Endothelial cell of hepatic sinusoid (primary cell): ENCODE results near the gene NLN.
"Not testable (repeated sequence)": the region's sequence is repeated elsewhere in the genome, so short reads cannot be mapped to it uniquely, and the experiment has no call there.

ENCODE experiments used
- in situ Hi-C: cut with HindIII; loops from 2 replicates; pipeline ENCODE4 v1.10.0; 2017; ENCODE audit warnings: low sequenced_read_pairs

Gene NLN

DNA sequence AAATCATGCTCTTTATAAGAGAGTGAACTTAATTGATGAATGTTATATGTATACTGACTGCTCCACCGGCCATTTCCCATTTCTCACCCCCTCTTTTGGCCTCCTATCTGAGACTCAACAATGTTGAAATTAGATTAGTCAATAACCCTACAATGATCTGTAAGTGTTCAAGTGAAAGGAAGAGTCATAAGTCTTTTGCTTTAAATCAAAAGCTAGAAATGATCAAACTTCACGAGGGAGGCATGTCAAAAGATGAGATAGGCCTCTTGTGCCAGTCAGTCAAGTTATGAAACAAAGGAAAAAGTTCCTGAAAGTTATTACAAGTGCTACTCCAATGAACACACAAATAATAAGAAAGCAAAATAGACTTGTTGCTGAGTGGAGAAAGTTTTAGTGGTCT, 83.1 kb downstream of the NLN start:
- in situ Hi-C loops = no loop called here

DNA sequence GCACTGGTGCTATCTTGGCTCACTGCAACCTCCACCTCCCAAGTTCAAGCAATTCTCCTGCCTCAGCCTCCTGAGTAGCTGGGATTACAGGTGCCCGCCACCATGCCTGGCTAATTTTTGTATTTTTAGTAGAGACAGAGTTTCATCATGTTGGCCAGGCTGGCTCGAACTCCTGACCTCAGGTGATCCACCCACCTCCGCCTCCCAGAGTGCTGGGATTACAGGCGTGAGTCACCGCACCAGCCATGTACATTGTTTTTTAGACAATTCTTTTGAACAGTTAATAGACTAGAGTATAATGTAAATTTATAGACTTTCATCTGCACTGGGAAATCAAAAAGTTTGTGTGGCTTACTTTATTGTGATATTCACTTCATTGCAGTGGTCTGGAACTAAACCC, 85.5 kb downstream of the NLN start:
- in situ Hi-C loops = not testable (repeated sequence)

DNA sequence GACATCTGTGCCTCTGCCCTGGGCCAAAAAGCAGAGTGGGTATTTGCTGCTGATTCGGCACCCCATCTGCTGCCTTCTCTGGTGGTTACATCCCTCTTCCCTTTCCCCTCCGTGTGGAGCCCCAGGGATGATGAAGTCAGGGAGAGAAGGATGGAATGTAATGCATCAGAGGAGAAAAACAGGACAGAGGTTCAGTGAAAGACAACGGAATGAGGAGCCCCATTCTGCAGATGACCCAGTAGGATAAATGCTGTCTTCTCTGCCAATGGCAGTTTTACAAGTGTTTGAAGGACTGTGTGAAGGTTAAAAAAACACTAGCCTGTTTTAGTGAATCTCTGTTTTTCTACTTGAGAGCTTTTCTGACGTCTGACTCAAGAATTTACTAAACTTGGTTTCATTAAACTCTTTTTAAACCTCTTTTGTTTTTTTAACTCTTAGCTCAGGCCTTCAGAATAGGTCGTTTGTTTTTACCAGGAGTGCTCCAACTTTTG, 86.3 kb downstream of the NLN start:
- in situ Hi-C loops = no loop called here

DNA sequence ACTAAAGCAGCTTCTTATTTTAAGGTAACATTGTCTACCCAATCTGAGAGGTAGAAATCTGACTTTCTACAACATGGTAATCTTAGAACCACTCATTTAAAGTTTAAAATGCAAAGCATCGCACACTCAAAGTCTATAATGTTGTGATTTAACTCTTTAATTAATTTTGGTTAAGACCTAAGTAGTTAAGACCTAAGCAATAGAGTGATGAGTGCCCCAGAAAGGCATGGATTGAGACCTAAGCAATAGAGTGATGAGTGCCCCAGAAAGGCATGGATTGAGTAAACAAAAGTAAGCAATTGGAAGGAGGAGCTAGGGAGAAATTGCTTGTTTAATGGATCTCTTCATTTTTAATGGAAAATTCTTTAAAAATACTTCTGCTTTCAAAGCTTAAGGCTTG, 86.8 kb downstream of the NLN start:
- in situ Hi-C loops = no loop called here

DNA sequence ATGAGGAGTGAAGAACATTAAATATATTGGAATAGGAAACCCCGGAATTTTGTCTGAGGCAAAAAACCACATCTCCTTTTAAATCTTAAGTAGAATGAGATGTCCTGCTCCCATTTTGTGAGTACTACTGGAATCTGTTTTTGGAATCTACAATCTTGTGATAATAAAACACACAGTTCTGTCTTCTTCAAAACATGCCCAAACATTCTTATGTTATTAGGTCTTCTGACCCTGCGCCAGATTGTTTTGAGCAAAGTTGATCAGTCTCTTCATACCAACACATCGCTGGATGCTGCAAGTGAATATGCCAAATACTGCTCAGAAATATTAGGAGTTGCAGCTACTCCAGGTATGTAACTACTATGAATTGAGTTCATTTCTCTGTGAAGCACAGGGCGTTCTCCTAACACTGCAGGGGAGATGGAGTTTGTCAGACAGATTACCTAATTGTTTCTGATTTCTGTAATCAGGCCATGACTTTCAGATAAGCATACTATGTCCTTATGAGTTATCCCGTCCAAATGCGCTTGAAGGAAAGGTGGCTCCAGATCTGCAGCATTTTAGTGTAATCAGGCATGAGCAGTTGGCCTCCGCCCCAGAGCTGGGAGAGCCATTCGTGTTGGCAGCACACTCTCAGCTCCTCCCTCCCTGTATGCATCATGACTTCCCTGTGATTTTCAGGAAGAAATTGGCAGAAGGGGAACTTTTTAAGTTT, 88.0 kb downstream of the NLN start:
- in situ Hi-C loops = no loop called here

DNA sequence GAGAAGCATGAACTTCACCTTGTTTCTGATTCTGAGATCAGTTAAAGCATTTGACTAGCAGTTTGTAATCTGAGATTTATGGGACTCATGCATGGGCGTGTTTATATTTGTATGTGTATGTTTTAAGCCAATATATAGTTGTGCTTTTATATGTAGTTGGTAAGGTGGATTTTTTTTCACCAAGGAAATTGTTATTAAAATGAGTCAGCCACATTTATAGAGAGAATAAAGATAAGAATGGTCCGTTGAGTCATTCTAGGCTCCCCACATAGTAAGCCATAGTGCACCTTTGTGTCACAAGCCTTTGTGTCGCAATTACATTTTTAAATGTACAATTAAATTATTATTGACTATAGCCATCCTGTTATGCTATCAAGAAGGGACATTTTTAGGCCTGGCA, 89.0 kb downstream of the NLN start:
- in situ Hi-C loops = no loop called here

DNA sequence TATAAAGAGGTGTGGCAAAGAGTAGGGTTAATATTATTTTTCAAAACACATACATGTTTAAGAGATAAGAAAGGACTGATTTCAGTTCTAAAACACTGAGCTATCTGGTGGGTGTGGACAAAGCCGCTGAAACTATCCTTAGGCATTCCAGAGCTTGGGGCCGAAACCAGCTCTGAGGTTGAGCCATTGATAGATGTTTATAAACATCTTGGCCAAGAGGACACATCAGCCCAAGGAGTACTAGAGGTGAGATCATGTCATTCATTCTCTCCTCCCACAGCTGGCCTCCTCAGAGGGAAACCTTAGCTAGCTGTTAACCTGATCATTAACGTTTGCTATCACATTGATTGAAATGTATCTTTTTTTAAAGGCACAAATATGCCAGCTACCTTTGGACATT, 89.9 kb downstream of the NLN start:
- in situ Hi-C loops = no loop called here

DNA sequence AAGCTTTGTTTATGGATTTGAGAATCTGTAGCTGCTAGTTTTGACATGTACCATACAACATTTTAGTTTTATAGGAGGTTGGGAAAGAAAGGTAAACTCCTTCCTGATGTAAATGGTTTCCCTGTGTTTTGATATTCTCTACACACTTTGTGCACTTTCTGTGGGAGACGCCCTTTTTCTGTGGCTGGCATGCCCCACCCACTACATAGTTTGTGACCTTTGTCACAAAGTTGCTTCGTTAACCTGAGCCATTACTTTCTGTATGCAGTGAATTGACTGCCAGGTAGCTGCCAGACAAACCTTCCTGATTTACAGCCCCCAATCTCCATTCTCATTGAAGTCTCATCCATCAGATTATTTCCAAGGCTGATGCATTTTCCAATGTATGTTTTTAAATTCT, 90.6 kb downstream of the NLN start:
- in situ Hi-C loops = no loop called here

DNA sequence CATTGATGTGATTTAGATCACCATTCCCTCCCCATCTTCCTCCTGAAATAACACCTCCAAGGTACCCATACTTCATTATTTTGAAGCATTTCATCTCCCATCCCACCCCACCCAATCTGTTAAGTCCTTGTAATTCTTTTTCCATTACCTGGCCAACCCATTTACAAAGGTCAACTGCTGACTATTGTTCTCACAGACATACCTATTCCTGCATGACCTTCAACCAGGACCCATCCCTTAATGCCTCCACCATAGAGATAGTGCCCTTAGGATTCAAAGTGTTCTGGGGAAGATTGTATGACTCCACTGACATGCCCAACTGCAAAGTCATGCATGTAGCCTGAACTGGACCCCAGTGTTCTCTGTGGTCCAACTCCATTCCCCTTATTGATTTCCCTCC, 91.2 kb downstream of the NLN start:
- in situ Hi-C loops = no loop called here

DNA sequence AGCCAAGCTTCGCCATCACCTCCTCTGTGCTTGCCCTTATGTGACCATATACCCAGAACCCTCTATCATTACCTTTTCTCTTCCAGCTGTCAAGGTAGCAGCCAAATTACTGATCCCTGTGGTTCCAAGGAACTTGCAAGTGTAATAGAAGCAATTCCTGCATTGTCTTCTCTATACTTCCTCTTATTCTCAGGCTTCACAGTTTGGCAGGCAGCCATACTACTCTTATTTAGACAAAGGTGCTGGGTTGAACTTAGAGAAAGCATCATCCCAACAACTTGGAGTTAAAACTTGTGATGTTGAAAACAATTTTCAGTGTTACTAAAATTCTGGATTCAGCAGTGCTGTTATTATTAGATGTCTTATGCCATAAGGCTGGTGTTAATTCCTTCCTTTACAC, 93.2 kb downstream of the NLN start:
- in situ Hi-C loops = loop anchor here (5.0 kb wide), 1 partner anchor 58 kb away; no protein-coding TSS in a partner anchor

DNA sequence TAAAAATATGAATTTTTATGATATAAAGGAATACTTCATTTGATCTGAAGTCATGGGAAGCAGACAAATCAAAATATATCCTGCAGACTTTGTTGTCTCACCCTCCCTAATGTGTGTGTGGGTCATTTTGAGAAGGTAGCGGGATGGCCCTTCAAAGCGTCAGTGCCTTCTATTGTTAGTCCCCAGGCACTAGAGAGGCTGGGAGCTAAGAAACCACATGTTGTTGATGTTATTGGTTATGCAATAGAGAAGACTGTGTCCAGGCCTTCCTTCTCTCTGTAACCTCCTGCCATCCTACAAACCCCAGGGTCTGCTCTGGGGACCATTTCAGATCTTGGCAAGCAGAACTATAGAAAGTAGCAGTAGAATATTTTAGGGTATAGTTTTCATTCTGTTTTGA, 94.7 kb downstream of the NLN start:
- in situ Hi-C loops = loop anchor here (5.0 kb wide), 1 partner anchor 59 kb away; no protein-coding TSS in a partner anchor

DNA sequence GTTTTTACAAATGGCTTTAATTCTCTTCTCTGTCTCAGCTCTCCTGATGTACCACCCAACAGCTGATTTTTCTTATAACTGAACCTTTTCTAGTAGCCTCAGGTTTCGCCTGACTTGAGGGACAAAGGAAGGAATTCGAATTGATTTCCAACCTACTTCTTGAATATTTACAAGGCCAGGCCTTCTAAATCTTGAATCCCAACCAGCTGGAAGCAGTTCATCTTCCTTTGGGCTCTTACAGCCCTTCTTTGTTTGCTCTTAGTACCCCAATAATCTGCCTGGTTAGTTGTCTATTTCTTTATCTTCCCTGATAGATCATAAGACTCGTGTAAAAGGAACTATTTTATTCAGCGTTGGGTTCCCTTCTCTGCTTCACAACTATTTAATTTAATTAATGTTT, 95.9 kb downstream of the NLN start:
- in situ Hi-C loops = loop anchor here (5.0 kb wide), 1 partner anchor 61 kb away; no protein-coding TSS in a partner anchor

DNA sequence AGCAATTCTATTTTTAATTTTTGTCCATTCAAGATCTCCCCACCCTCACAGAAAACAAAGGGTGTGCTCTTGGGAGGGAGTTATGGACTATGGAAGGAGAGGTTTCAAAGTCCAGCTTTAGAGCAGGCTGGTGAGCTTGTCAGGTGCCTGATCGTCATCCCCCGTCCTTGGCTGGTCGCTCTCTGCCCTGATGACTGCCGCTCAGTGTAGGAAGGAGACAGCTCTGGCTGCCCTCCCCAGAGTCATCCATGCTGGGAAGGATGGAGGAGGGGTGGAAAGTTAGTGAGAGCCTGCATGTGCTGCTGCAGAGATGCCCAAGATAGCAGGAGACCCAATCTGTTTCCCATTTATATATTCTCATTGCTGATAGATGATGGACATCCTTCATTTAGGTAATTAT, 96.6 kb downstream of the NLN start:
- in situ Hi-C loops = loop anchor here (5.0 kb wide), 1 partner anchor 61 kb away; no protein-coding TSS in a partner anchor

DNA sequence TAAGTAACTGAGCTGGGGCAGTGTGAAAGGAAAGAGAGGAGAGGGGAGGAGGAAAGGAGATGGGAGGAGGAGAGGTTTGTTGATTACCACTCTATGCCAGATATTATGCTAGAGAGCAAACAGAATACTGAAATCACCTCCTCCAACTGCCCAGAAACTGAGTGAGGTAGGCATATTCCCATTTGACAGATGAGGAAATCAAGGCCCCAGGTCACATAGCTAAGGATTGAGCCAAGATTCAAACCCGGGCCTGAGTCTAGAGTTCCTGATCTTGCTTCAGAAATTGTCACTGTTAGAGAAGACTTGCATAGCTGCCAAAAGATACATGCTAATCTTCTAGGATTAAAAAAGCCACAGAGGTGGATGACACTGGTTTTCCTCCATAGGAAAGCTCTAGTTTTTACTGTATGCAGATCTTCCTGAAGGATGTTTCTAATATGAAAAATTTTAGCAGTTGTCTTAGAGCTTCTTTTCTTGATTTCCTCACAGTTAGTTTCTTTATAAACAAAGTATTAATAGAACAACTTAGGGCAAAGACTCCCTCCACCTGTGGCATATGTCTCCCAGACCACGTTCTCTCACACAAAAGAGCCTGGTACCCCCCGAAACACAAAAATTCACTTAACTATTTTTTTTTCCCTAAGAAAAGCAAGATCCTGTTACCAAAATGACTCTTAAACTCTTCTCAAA, 97.4 kb downstream of the NLN start:
- in situ Hi-C loops = loop anchor here (5.0 kb wide), 1 partner anchor 62 kb away; no protein-coding TSS in a partner anchor

DNA sequence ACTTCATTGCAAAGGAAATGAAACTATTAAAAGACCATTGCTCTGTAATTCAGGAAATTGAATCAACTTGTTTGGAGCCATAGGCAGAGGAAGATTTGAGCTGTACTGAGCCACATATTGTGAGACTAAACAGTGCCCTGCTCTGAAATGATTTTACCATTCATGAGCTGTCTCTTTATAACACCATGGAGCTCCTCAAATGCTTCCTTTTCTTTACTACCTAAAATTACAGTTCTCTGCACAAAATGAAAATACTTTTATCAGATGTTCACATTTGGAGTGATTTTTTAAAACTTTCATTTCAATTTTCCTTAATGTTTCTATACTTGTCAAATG, 97.9 kb downstream of the NLN start:
- in situ Hi-C loops = loop anchor here (5.0 kb wide), 1 partner anchor 63 kb away; no protein-coding TSS in a partner anchor

DNA sequence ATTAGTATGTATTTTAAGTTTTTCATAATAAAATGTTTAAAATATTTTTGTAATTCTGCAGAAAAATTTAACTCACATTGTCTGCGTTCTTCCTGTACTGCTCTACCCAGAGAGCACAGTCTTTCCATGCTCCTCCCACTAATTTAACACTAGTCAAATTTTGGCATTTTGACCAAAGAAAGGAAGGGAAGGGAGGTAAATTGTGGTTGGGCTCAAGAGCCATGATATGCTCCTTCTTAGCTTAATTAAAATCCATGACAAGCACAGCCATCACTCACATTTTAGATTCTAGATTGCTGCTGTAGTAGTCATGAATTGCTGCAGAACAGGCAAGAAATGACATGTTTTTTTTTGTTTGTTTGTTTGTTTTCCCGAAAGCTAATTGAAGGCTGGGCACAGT, 98.4 kb downstream of the NLN start:
- in situ Hi-C loops = no loop called here

DNA sequence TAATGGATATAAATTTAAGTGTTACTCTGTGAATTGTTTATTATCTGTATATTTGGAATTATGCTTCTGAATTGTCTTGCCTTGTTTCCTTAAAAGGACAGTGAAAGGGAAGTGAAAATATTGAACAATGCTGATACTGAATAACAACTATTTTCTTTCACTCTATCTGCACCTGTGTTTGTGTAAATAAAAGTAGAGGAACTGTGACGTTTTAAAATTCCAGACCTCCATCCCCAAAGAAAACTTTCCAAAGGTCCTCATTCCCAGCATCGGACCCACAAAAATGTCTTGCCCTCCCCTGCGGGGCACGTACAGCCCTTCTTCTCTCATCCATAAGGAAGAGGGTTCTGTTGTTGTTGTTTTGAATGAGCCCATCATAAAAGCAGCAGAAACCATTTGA, 100.0 kb downstream of the NLN start:
- in situ Hi-C loops = no loop called here

DNA sequence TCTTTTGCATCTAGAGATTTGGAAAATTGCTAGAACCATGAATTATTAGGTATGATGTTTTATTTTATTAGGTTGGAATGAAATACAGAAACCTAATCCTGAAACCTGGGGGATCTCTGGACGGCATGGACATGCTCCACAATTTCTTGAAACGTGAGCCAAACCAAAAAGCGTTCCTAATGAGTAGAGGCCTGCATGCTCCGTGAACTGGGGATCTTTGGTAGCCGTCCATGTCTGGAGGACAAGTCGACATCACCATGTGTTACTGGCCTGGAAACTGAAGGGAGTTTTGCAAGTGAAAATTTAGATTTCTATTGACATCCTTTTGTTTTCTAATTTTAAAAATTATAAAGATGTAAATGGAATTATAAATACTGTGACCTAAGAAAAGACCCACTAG, 100.7 kb downstream of the NLN start:
- in situ Hi-C loops = no loop called here

DNA sequence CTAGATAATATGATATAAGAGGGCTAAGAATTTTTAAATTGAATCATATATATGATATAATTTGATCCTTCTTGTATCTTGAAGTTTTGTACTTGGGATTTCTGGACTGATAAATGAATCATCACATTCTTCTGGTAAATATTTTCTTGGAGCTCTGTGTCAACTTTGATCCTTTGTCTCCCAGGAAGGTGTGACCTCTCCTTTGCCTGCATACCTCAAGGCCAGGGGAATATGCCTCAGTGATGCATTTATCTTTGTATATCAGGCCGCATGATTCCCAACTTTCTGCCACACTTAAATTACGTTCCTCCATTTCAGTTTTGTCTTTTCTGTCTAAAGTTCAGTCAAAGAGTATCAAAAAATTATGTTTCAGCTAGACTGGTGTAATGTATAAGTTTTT, 101.2 kb downstream of the NLN start:
- in situ Hi-C loops = no loop called here

DNA sequence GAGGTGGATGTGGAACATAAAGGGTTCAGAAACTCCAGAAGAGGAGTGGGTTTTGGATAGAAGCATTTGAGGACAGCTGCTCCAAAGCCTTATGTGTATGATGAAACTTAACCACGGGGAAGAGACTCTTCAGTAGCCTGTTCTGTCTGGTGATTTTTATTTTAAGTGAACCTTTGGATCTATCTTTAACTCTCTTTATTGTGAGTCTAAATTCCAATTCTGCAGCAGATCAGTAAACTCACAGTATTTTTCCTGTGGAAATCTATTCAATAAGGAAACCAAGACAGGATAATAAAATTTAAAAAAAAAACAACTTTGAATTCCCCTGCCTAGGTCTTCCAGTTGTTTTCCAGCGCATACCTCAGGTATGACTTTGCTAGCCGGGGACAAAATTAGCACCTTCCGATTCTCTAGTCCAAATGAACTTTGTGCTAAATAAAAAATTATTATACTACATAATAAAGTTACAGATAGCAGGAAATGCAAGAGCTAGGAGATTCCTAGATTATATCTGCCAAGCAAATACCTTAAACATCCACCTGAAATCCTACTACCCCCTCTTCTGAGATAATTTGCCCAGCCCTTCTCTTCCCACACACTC, 101.9 kb downstream of the NLN start:
- in situ Hi-C loops = no loop called here

DNA sequence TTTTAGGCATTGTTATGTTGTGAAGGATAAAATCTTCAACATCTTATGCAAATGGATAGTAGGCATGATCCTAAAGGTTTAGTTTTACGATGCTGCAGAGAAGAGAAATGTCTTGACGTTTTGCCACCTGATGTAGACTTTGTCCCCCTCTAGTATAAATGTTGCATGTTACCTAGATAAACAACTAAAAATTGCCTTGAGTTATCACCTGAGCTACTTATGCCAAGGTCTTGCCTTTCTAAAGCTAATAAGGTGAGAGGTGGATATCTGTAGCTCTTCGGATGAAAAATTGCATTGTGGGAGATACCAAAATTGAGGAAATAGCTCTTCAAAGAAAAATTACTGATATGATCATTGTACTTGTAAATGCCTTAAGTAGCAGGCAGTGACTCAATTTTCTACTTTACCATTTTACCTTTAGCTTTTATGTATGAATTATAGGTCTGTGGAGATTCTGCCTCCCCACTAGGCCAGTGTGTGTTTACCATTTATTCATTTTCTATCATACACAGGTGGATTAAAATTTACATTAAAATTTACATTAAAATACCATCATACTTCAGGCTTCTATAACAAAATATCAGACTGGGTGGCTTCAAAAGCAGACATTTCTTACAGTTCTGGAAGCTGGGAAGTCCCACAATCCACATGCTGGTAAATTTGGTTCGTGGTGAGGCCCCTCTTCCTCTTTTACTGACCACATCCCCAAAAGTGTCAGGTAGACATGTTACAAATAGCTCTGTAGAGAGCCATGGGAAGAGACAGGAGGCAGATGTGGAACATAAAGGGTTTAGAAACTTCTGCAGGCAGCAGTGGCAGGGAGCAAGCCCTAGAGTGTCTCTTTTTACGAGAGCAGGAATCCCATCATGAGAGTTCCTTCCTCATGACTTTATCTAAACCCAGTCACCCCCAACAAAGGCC, 103.7 kb downstream of the NLN start:
- in situ Hi-C loops = no loop called here
